Osteoblast (primary cell): Measurements from ENCODE around the gene SLC17A9. TPM values are rescaled to one million over a fixed set of nuclear protein-coding genes. Genes with fewer than 3 reads are reported as not detected.

Experiments
- DNase-seq: peaks from one replicate; pipeline ENCODE4 v3.0.0; 2011; ENCODE audit warnings: low spot score, mixed read lengths; ENCODE audit not compliant: insufficient read length; ENCODE audit errors: missing footprints
- H2AFZ ChIP-seq: 2 replicates; pipeline ENCODE4 v1.6.0; 2011; ENCODE audit warnings: mild to moderate bottlenecking, low read length
- H3K27ac ChIP-seq: 2 replicates; pipeline ENCODE4 v1.5.1; 2011; ENCODE audit warnings: mild to moderate bottlenecking, low read depth, low read length, moderate library complexity
- H3K27me3 ChIP-seq: 2 replicates; pipeline ENCODE4 v1.6.0; 2012; ENCODE audit warnings: mild to moderate bottlenecking, control low read depth, inconsistent platforms, low read length, moderate library complexity; ENCODE audit not compliant: insufficient read depth
- H3K36me3 ChIP-seq: 2 replicates; pipeline ENCODE4 v1.5.1; 2011; ENCODE audit warnings: mild to moderate bottlenecking, low read length, control low read depth, moderate library complexity; ENCODE audit not compliant: insufficient read depth
- H3K4me1 ChIP-seq: 2 replicates; pipeline ENCODE4 v1.5.1; 2011; ENCODE audit warnings: mild to moderate bottlenecking, low read length, control low read depth, moderate library complexity; ENCODE audit not compliant: insufficient read depth
- H3K4me2 ChIP-seq: 2 replicates; pipeline ENCODE4 v1.6.0; 2011; ENCODE audit warnings: mild to moderate bottlenecking, low read length; ENCODE audit not compliant: insufficient read depth
- H3K4me3 ChIP-seq: fragments of 200-600 bp; sonication (generic); 3 replicates; pipeline ENCODE4 v1.5.1; 2012; ENCODE audit warnings: mild to moderate bottlenecking, low read length, inconsistent platforms; ENCODE audit not compliant: insufficient read depth
- H3K79me2 ChIP-seq: 2 replicates; pipeline ENCODE4 v1.6.0; 2012; ENCODE audit warnings: mild to moderate bottlenecking, low read length, control low read depth, inconsistent platforms; ENCODE audit not compliant: insufficient read depth
- H3K9me3 ChIP-seq: 2 replicates; pipeline ENCODE4 v1.5.1; 2011; ENCODE audit warnings: low read depth, low read length, control low read depth
- H4K20me1 ChIP-seq: 2 replicates; pipeline ENCODE4 v1.6.0; 2012; ENCODE audit warnings: mild to moderate bottlenecking, low read length, control low read depth; ENCODE audit not compliant: insufficient read depth
- CTCF ChIP-seq: IDR thresholded peaks from 2 replicates; pipeline ENCODE4 v1.5.1; 2011; ENCODE audit warnings: mild to moderate bottlenecking, low read depth, low read length, moderate library complexity; ENCODE audit errors: extremely low read depth
- total RNA-seq: library from RNA; depleted of rRNA; stranded (reverse); fragments of >200 nt; gene quantifications from 2 replicates; pipeline ENCODE4 v1.2.3, GENCODE V29; 2012

SLC17A9 gene
- total RNA-seq: 5.6 and 6.5 TPM in 2 replicates

GRCh38 chr20:62952373-62952967 lies at the start of gene SLC17A9:
Gene SLC17A9 (plus strand): TSS chr20:62952709. CDS start chr20:62952831, 122 bp downstream.
- Histone ChIP-seq H3K4me2 (peak within 1 kb of the TSS; percentile 93), H2AFZ (peak within 1 kb of the TSS; percentile 81), H3K4me3 (peak within 1 kb of the TSS; percentile 78)

GRCh38 chr20:62902926-62903615 lies 49.4 kb upstream of the SLC17A9 start:
- H4K20me1 ChIP-seq: peaks cover 54% of the 10 kb centered on the region
- peaks cover 43% of the 10 kb centered on the region for H3K79me2 ChIP-seq
- H3K4me2 ChIP-seq: no peak overlapping the region

More at GRCh38 chr20:62952373-62952967, at the start of gene SLC17A9:
- no peak for TF ChIP-seq CTCF
- H3K79me2 ChIP-seq: peaks cover 55% of the 10 kb centered on the region
- H3K27me3 ChIP-seq: no peaks in the 10 kb centered on the region
- H3K4me1 ChIP-seq: peaks cover 21% of the 10 kb centered on the region
- peaks cover 43% of the 10 kb centered on the region for H3K36me3 ChIP-seq
- peak within 1 kb of the TSS; percentile 86 for H3K27ac ChIP-seq
- DNase-seq: peak; percentile 94
- peaks cover 28% of the 10 kb centered on the region for H4K20me1 ChIP-seq
- no peaks in the 10 kb centered on the region for H3K9me3 ChIP-seq

GRCh38 chr20:62905536-62906117 lies 46.9 kb upstream of the SLC17A9 start:
- no peaks in the 10 kb centered on the region for H3K9me3 ChIP-seq
- no peak overlapping the region for H3K4me3 ChIP-seq
- H3K4me1 ChIP-seq: peaks cover 21% of the 10 kb centered on the region
- TF ChIP-seq CTCF: no peak
- no peak overlapping the region for H2AFZ ChIP-seq
- DNase-seq: no peak
- H3K4me2 ChIP-seq: no peak overlapping the region
- H3K27ac ChIP-seq: no peak overlapping the region
- H4K20me1 ChIP-seq: peaks cover 69% of the 10 kb centered on the region
- peaks cover 69% of the 10 kb centered on the region for H3K79me2 ChIP-seq
- H3K36me3 ChIP-seq: peaks cover 92% of the 10 kb centered on the region
- no peaks in the 10 kb centered on the region for H3K27me3 ChIP-seq

More at GRCh38 chr20:62902926-62903615, 49.4 kb upstream of the SLC17A9 start:
- Histone ChIP-seq H3K36me3 (peaks cover 67% of the 10 kb centered on the region), H3K27me3 (no peaks in the 10 kb centered on the region), H3K4me3 (no peak overlapping the region), H3K27ac (no peak overlapping the region), H3K9me3 (no peaks in the 10 kb centered on the region), H2AFZ (no peak overlapping the region), H3K4me1 (peaks cover 33% of the 10 kb centered on the region)
- no peak for TF ChIP-seq CTCF
- DNase-seq: peak; percentile 87

- Histone ChIP-seq H3K4me3 (no peak overlapping the region), H2AFZ (no peak overlapping the region), H3K9me3 (no peaks in the 10 kb centered on the region), H3K4me2 (no peak overlapping the region), H3K27me3 (no peaks in the 10 kb centered on the region), H3K36me3 (peaks cover 96% of the 10 kb centered on the region), H3K27ac (no peak overlapping the region), H4K20me1 (peaks cover 70% of the 10 kb centered on the region), H3K79me2 (peaks cover 75% of the 10 kb centered on the region), H3K4me1 (peaks cover 17% of the 10 kb centered on the region)
- no peak for TF ChIP-seq CTCF
- no peak for DNase-seq
Measured at GRCh38 chr20:62906209-62906608, 46.3 kb upstream of the SLC17A9 start.
